ENCODE results near the gene PRICKLE1. TPM values are rescaled to one million over a fixed set of nuclear protein-coding genes. Genes with fewer than 3 reads are reported as not detected.

The PRICKLE1 gene
- total RNA-seq, 1 experiment from 2014 or later, result 1.1 TPM

- Histone ChIP-seq H3K9me2 (replicated peaks; ENCODE audit: insufficient read depth, low read length) (no peaks in the 10 kb centered on the region), H2AFZ (ENCODE audit: low read length) (no peak overlapping the region), H3K4me2 (ENCODE audit: low read depth, low read length, poor library complexity, severe bottlenecking) (no peak overlapping the region), H3K4me1 (ENCODE audit: low read length) (no peaks in the 10 kb centered on the region), H3K36me3 (ENCODE audit: insufficient read depth, low read length) (peaks cover 9% of the 10 kb centered on the region; the same call in 1 of the 2 replicates), H3K9ac (ENCODE audit: low read length) (no peak overlapping the region), H3K79me2 (ENCODE audit: low read length) (peaks cover 39% of the 10 kb centered on the region), H3K27me3 (ENCODE audit: low read length) (no peaks in the 10 kb centered on the region), H3K27ac (ENCODE audit: low read length) (no peak overlapping the region), H4K20me1 (ENCODE audit: insufficient read depth, low read depth, low read length) (no peaks in the 10 kb centered on the region), H3K9me3 (ENCODE audit: low read length) (no peaks in the 10 kb centered on the region), H3K4me3 (ENCODE audit: low read length) (no peak overlapping the region)
- no peak for DNase-seq
These were observed 160.7 kb downstream of the PRICKLE1 start for GRCh38 chr12:42428850-42429249.

GRCh38 chr12:42426746-42427145 lies 162.8 kb downstream of the PRICKLE1 start:
- no peaks in the 10 kb centered on the region for H3K9me2 ChIP-seq (replicated peaks; ENCODE audit: insufficient read depth, low read length)
- no peak overlapping the region for H3K27ac ChIP-seq (ENCODE audit: low read length)
- peaks cover 52% of the 10 kb centered on the region for H3K79me2 ChIP-seq (ENCODE audit: low read length)
- H2AFZ ChIP-seq (ENCODE audit: low read length), result no peak overlapping the region
- H3K27me3 ChIP-seq (ENCODE audit: low read length), result no peaks in the 10 kb centered on the region
- H3K4me2 ChIP-seq (ENCODE audit: low read depth, low read length, poor library complexity, severe bottlenecking), result no peak overlapping the region
- H3K4me1 ChIP-seq (ENCODE audit: low read length), result peaks cover 13% of the 10 kb centered on the region
- H3K9me3 ChIP-seq (ENCODE audit: low read length), result no peaks in the 10 kb centered on the region
- H3K9ac ChIP-seq (ENCODE audit: low read length), result no peak overlapping the region
- peaks cover 13% of the 10 kb centered on the region; the same call in 1 of the 2 replicates for H3K36me3 ChIP-seq (ENCODE audit: insufficient read depth, low read length)
- DNase-seq, result no peak
- H3K4me3 ChIP-seq (ENCODE audit: low read length), result no peak overlapping the region
- no peaks in the 10 kb centered on the region for H4K20me1 ChIP-seq (ENCODE audit: insufficient read depth, low read depth, low read length)

- Histone ChIP-seq H3K27me3 (ENCODE audit: low read length) (no peaks in the 10 kb centered on the region), H3K4me1 (ENCODE audit: low read length) (peaks cover 30% of the 10 kb centered on the region), H4K20me1 (ENCODE audit: insufficient read depth, low read depth, low read length) (no peaks in the 10 kb centered on the region), H3K4me2 (ENCODE audit: low read depth, low read length, poor library complexity, severe bottlenecking) (no peak overlapping the region), H3K27ac (ENCODE audit: low read length) (peak overlapping the region; percentile 55), H3K9ac (ENCODE audit: low read length) (no peak overlapping the region), H3K79me2 (ENCODE audit: low read length) (peaks cover 65% of the 10 kb centered on the region), H2AFZ (ENCODE audit: low read length) (no peak overlapping the region), H3K9me3 (ENCODE audit: low read length) (no peaks in the 10 kb centered on the region), H3K4me3 (ENCODE audit: low read length) (no peak overlapping the region), H3K36me3 (ENCODE audit: insufficient read depth, low read length) (peaks cover 8% of the 10 kb centered on the region; the same call in 1 of the 2 replicates), H3K9me2 (replicated peaks; ENCODE audit: insufficient read depth, low read length) (no peaks in the 10 kb centered on the region)
- DNase-seq, result peak; percentile 44
These were observed 166.8 kb downstream of the PRICKLE1 start for GRCh38 chr12:42422785-42423184.

- peak overlapping the region; percentile 55 for H3K27ac ChIP-seq (ENCODE audit: low read length)
- H3K4me2 ChIP-seq (ENCODE audit: low read depth, low read length, poor library complexity, severe bottlenecking), result no peak overlapping the region
- no peak overlapping the region for H3K9ac ChIP-seq (ENCODE audit: low read length)
These were observed 167.4 kb downstream of the PRICKLE1 start for GRCh38 chr12:42421844-42422779.

GRCh38 chr12:42420395-42420794 lies 169.2 kb downstream of the PRICKLE1 start:
- Histone ChIP-seq H2AFZ (ENCODE audit: low read length) (no peak overlapping the region), H3K27me3 (ENCODE audit: low read length) (no peaks in the 10 kb centered on the region), H3K4me1 (ENCODE audit: low read length) (peaks cover 30% of the 10 kb centered on the region), H3K4me2 (ENCODE audit: low read depth, low read length, poor library complexity, severe bottlenecking) (no peak overlapping the region), H3K27ac (ENCODE audit: low read length) (0 out of 2 replicates have a peak overlapping the region, but pooled peaks have one; percentile 35), H3K9me3 (ENCODE audit: low read length) (no peaks in the 10 kb centered on the region), H3K9ac (ENCODE audit: low read length) (no peak overlapping the region), H3K79me2 (ENCODE audit: low read length) (peaks cover 79% of the 10 kb centered on the region), H3K4me3 (ENCODE audit: low read length) (no peak overlapping the region), H3K36me3 (ENCODE audit: insufficient read depth, low read length) (peaks cover 12% of the 10 kb centered on the region; the same call in 1 of the 2 replicates), H4K20me1 (ENCODE audit: insufficient read depth, low read depth, low read length) (no peaks in the 10 kb centered on the region), H3K9me2 (replicated peaks; ENCODE audit: insufficient read depth, low read length) (no peaks in the 10 kb centered on the region)
- no peak for DNase-seq

More at GRCh38 chr12:42421844-42422779, 167.4 kb downstream of the PRICKLE1 start:
- no peaks in the 10 kb centered on the region for H3K27me3 ChIP-seq (ENCODE audit: low read length)
- peaks cover 70% of the 10 kb centered on the region for H3K79me2 ChIP-seq (ENCODE audit: low read length)
- peaks cover 8% of the 10 kb centered on the region; the same call in 1 of the 2 replicates for H3K36me3 ChIP-seq (ENCODE audit: insufficient read depth, low read length)
- H3K9me2 ChIP-seq (replicated peaks; ENCODE audit: insufficient read depth, low read length), result no peaks in the 10 kb centered on the region
- no peaks in the 10 kb centered on the region for H4K20me1 ChIP-seq (ENCODE audit: insufficient read depth, low read depth, low read length)
- H3K9me3 ChIP-seq (ENCODE audit: low read length), result no peaks in the 10 kb centered on the region
- DNase-seq, result peak; percentile 46
- no peak overlapping the region for H3K4me3 ChIP-seq (ENCODE audit: low read length)
- H3K4me1 ChIP-seq (ENCODE audit: low read length), result peaks cover 30% of the 10 kb centered on the region
- no peak overlapping the region for H2AFZ ChIP-seq (ENCODE audit: low read length)

GRCh38 chr12:42410340-42410739 lies 179.2 kb downstream of the PRICKLE1 start:
- H3K9me2 ChIP-seq (replicated peaks; ENCODE audit: insufficient read depth, low read length), result no peaks in the 10 kb centered on the region
- peaks cover 74% of the 10 kb centered on the region for H3K79me2 ChIP-seq (ENCODE audit: low read length)
- H3K4me1 ChIP-seq (ENCODE audit: low read length), result no peaks in the 10 kb centered on the region
- H2AFZ ChIP-seq (ENCODE audit: low read length), result no peak overlapping the region
- H3K9me3 ChIP-seq (ENCODE audit: low read length), result no peaks in the 10 kb centered on the region
- peaks cover 19% of the 10 kb centered on the region for H3K36me3 ChIP-seq (ENCODE audit: insufficient read depth, low read length)
- no peaks in the 10 kb centered on the region for H4K20me1 ChIP-seq (ENCODE audit: insufficient read depth, low read depth, low read length)
- H3K27ac ChIP-seq (ENCODE audit: low read length), result peak overlapping the region; percentile 5; the same call in 1 of the 2 replicates
- no peak for DNase-seq
- H3K4me3 ChIP-seq (ENCODE audit: low read length), result no peak overlapping the region
- no peak overlapping the region for H3K4me2 ChIP-seq (ENCODE audit: low read depth, low read length, poor library complexity, severe bottlenecking)
- H3K9ac ChIP-seq (ENCODE audit: low read length), result no peak overlapping the region
- H3K27me3 ChIP-seq (ENCODE audit: low read length), result no peaks in the 10 kb centered on the region

GRCh38 chr12:42409471-42409870 lies 180.1 kb downstream of the PRICKLE1 start:
- H3K27ac ChIP-seq (ENCODE audit: low read length), result no peak overlapping the region
- H3K36me3 ChIP-seq (ENCODE audit: insufficient read depth, low read length), result peaks cover 20% of the 10 kb centered on the region
- H3K4me1 ChIP-seq (ENCODE audit: low read length), result no peaks in the 10 kb centered on the region
- H3K9me3 ChIP-seq (ENCODE audit: low read length), result no peaks in the 10 kb centered on the region
- H3K9ac ChIP-seq (ENCODE audit: low read length), result no peak overlapping the region
- no peak overlapping the region for H3K4me2 ChIP-seq (ENCODE audit: low read depth, low read length, poor library complexity, severe bottlenecking)
- H3K4me3 ChIP-seq (ENCODE audit: low read length), result no peak overlapping the region
- no peaks in the 10 kb centered on the region for H4K20me1 ChIP-seq (ENCODE audit: insufficient read depth, low read depth, low read length)
- no peaks in the 10 kb centered on the region for H3K27me3 ChIP-seq (ENCODE audit: low read length)
- H3K9me2 ChIP-seq (replicated peaks; ENCODE audit: insufficient read depth, low read length), result no peaks in the 10 kb centered on the region
- peaks cover 72% of the 10 kb centered on the region for H3K79me2 ChIP-seq (ENCODE audit: low read length)
- no peak overlapping the region for H2AFZ ChIP-seq (ENCODE audit: low read length)
- no peak for DNase-seq

GRCh38 chr12:42407306-42407705 lies 182.2 kb downstream of the PRICKLE1 start:
- peaks cover 34% of the 10 kb centered on the region for H3K36me3 ChIP-seq (ENCODE audit: insufficient read depth, low read length)
- H3K9me3 ChIP-seq (ENCODE audit: low read length), result no peaks in the 10 kb centered on the region
- no peaks in the 10 kb centered on the region for H3K9me2 ChIP-seq (replicated peaks; ENCODE audit: insufficient read depth, low read length)
- no peak overlapping the region for H3K9ac ChIP-seq (ENCODE audit: low read length)
- no peaks in the 10 kb centered on the region for H4K20me1 ChIP-seq (ENCODE audit: insufficient read depth, low read depth, low read length)
- no peak overlapping the region for H2AFZ ChIP-seq (ENCODE audit: low read length)
- no peaks in the 10 kb centered on the region for H3K4me1 ChIP-seq (ENCODE audit: low read length)
- no peak overlapping the region for H3K27ac ChIP-seq (ENCODE audit: low read length)
- H3K27me3 ChIP-seq (ENCODE audit: low read length), result no peaks in the 10 kb centered on the region
- DNase-seq, result no peak
- H3K79me2 ChIP-seq (ENCODE audit: low read length), result peaks cover 72% of the 10 kb centered on the region
- H3K4me2 ChIP-seq (ENCODE audit: low read depth, low read length, poor library complexity, severe bottlenecking), result no peak overlapping the region
- H3K4me3 ChIP-seq (ENCODE audit: low read length), result no peak overlapping the region
